SK-N-SH (cell line): ENCODE data around the gene TLNRD1.

Experiments used
- CTCF ChIP-seq: fragments of 200-600 bp; sonication (generic); IDR thresholded peaks from 2 replicates; pipeline ENCODE4 v1.6.1; 2017; ENCODE audit warnings: antibody characterized with exemption, mild to moderate bottlenecking, moderate library complexity
- MAX ChIP-seq: IDR thresholded peaks from 2 replicates; pipeline ENCODE4 v1.4.0; 2012; ENCODE audit warnings: low read depth
- NFIC ChIP-seq: IDR thresholded peaks from 2 replicates; pipeline ENCODE4 v1.4.0; 2012; ENCODE audit warnings: borderline replicate concordance
- PBX3 ChIP-seq: IDR thresholded peaks from 2 replicates; pipeline ENCODE4; 2012
- POLR2AphosphoS5 ChIP-seq: IDR thresholded peaks from 2 replicates; pipeline ENCODE4 v1.6.1; 2012; ENCODE audit warnings: low read depth, low read length
- RCOR1 ChIP-seq: fragments of 150-350 bp; IDR thresholded peaks from 2 replicates; pipeline ENCODE4 v1.6.1; 2017; ENCODE audit warnings: antibody characterized with exemption, low read length
- ZBTB33 ChIP-seq: IDR thresholded peaks from 2 replicates; pipeline ENCODE4 v1.4.0; 2012; ENCODE audit warnings: low read depth, borderline replicate concordance

GRCh38 chr15:81012588-81012987 lies 11.9 kb downstream of the TLNRD1 start:
- no peak for TF ChIP-seq RCOR1
- no peak for TF ChIP-seq CTCF
- TF ChIP-seq PBX3, result no peak
- TF ChIP-seq MAX, result no peak
- no peak for TF ChIP-seq ZBTB33
- TF ChIP-seq POLR2AphosphoS5, result no peak
- TF ChIP-seq NFIC, result no peak
